Psoas muscle (tissue), 8 donors: ENCODE measurements around the gene RTRAF. TPM values are rescaled to one million over a fixed set of nuclear protein-coding genes. Genes with fewer than 3 reads are reported as not detected.
A peak's percentile ranks its signal among the peaks of the same experiment; 100 is the strongest.

Experiments
- ATAC-seq, 4 donors: fragments of 200-7000 bp; cut with Tn5 transposase; one replicate each; pipeline ENCODE4 v1.9.1; 2020; ENCODE audit warnings: moderate library complexity in 3 of 4, mild to moderate bottlenecking in 2 of 4
- DNase-seq, 2 donors: peaks; one replicate each; pipeline ENCODE4 v3.0.0-alpha.2; 2020
- H3K27ac ChIP-seq: fragments of 200-600 bp; one replicate; pipeline ENCODE4 v1.8.0; 2022
- H3K27me3 ChIP-seq, 3 donors: fragments of 200-600 bp in 1 of 3; one replicate each; pipeline versions ENCODE4 v1.6.1 to v1.8.0; 2013 to 2022; ENCODE audit warnings: low read length in 2 of 3, mild to moderate bottlenecking in 2 of 3, moderate library complexity in 1 of 3; ENCODE audit not compliant: insufficient read depth in 3 of 3
- H3K36me3 ChIP-seq, 2 donors: fragments of 200-600 bp in 1 of 2; one replicate each; pipeline versions ENCODE4 v1.6.1 to v1.8.0; 2013 to 2022; ENCODE audit warnings: low read depth in 1 of 2, mild to moderate bottlenecking in 1 of 2, moderate library complexity in 1 of 2; ENCODE audit not compliant: insufficient read depth in 1 of 2
- H3K4me1 ChIP-seq: fragments of 200-600 bp; one replicate; pipeline ENCODE4 v1.8.0; 2022
- H3K4me3 ChIP-seq: fragments of 200-600 bp; one replicate; pipeline ENCODE4 v1.8.0; 2022; ENCODE audit warnings: mild to moderate bottlenecking
- H3K9me3 ChIP-seq: fragments of 200-600 bp; one replicate; pipeline ENCODE4 v1.8.0; 2022
- CTCF ChIP-seq: fragments of 200-600 bp; IDR thresholded peaks from one replicate; pipeline ENCODE4 v1.8.0; 2022; ENCODE audit warnings: antibody characterized with exemption
- WGBS, 3 donors: extraction: QIAGEN DNeasy Blood & Tissue Kit; methylation state at CpG; one replicate each; pipeline versions ENCODE4 v1.1.6 to v1.1.7; 2013; 5-methylcytosine and 5-hydroxymethylcytosine counted together
- intact Hi-C, 2 donors: fragments of 100-400 bp; cut with DNase I; formaldehyde crosslinking; loops; one replicate each; pipeline versions ENCODE4 v1.11.0 to v1.14.2; 2022
- polyA plus RNA-seq, 3 donors: library from polyadenylated mRNA; stranded (reverse); fragments of 200-250 nt; gene quantifications; one replicate each; pipeline ENCODE4 v1.2.3, GENCODE V29; 2013
- total RNA-seq, 4 donors: library from RNA; stranded (reverse); fragmentation: NEBNext Ultra II Directional in 2 of 4; extraction: Animal tissue kit (Norgen Biotek cat#: 25700) in 2 of 4; gene quantifications; one replicate each; pipeline versions ENCODE4 v1.2.1 to v1.2.4, GENCODE V29; 2021 to 2023
- donor health status: healthy with polysubstance abuse.
- donor health status: DM: no; HTN: no; CAD: no; lungs with moderate emphysema.
- donor health status: Bipolar disorder and iron deficiency.
- donor health status: healthy.
- donor health status: DM: yes; HTN: yes; CAD: no.
- donor health status: DM: no; HTN: no; CAD: no.
- donor health status: DM: no; HTN: no; CAD: no.
- donor health status: DM: yes; HTN: yes; CAD: no.

Gene RTRAF
- total and polyA plus RNA-seq, 7 donors, result 110 to 174 (median 153) TPM

- ATAC-seq (no peak), DNase-seq (no peak)
- Histone ChIP-seq H3K9me3 (no peaks in the 10 kb centered on the region), H3K36me3 (no peaks in the 10 kb centered on the region), H3K4me1 (no peaks in the 10 kb centered on the region), H3K27ac (no peak overlapping the region), H3K4me3 (no peak overlapping the region), H3K27me3 (no peaks in the 10 kb centered on the region)
- intact Hi-C loops, result no loop called here
- TF ChIP-seq CTCF, result no peak
- WGBS, 3 donors, result 87 to 90% (median 89%) methylated on average over 4 of the region's 4 CpGs
Observed at GRCh38 chr14:51981218-51981854, 8.0 kb upstream of the RTRAF start.

GRCh38 chr14:51988221-51988620, 1.1 kb upstream of the RTRAF start:
- Histone ChIP-seq H3K9me3 (no peaks in the 10 kb centered on the region), H3K4me3 (no peak overlapping the region), H3K27ac (peak overlapping the region; percentile 91), H3K4me1 (peaks cover 20% of the 10 kb centered on the region), H3K27me3 (no peaks in the 10 kb centered on the region), H3K36me3 (peaks cover 0 to 20% of the 10 kb centered on the region in 2 donors)
- ATAC-seq (no peak), DNase-seq (no peak)
- no peak for TF ChIP-seq CTCF
- intact Hi-C loops, result no loop called here
- 67 to 83% (median 75%) methylated on average over 1 of the region's 1 CpG for WGBS, 3 donors

GRCh38 chr14:51990488-51990887, 1.1 kb downstream of the RTRAF start:
- H3K4me1 ChIP-seq, result peaks cover 20% of the 10 kb centered on the region

GRCh38 chr14:51993285-51993920, 4.1 kb downstream of the RTRAF start:
- Histone ChIP-seq H3K4me3 (no peak overlapping the region), H3K27ac (no peak overlapping the region), H3K36me3 (peaks cover 0 to 67% of the 10 kb centered on the region in 2 donors), H3K9me3 (no peaks in the 10 kb centered on the region), H3K4me1 (peaks cover 20% of the 10 kb centered on the region), H3K27me3 (no peaks in the 10 kb centered on the region)
- ATAC-seq (no peak), DNase-seq (no peak)
- 79 to 83% (median 80%) methylated on average over 3 of the region's 3 CpGs for WGBS, 3 donors
- intact Hi-C loops, result no loop called here
- no peak for TF ChIP-seq CTCF

More at GRCh38 chr14:51990488-51990887, 1.1 kb downstream of the RTRAF start:
- Histone ChIP-seq H3K9me3 (no peaks in the 10 kb centered on the region), H3K27ac (peak overlapping the region; percentile 91), H3K4me3 (peak overlapping the region; percentile 93), H3K36me3 (peaks cover 0 to 43% of the 10 kb centered on the region in 2 donors), H3K27me3 (no peaks in the 10 kb centered on the region)
- no peak for DNase-seq
- 61 to 67% (median 65%) methylated on average over 3 of the region's 3 CpGs for WGBS, 3 donors
- ATAC-seq, result no peak
- TF ChIP-seq CTCF, result no peak
- intact Hi-C loops, result no loop called here
